Stimulated activated CD8-positive, alpha-beta memory T cell treated with anti-CD3 and anti-CD28 coated beads, Interleukin-4, amount 100 ng/mL, for 1 hour (primary cell): ENCODE data around the gene GPR135.

Source experiments
- DNase-seq, 2 donors: peaks; one replicate each; pipeline ENCODE4 v3.0.0-alpha.2; 2020; ENCODE audit warnings: low read depth in 2 of 2, low spot score in 1 of 2

The GPR135 gene, protein sequence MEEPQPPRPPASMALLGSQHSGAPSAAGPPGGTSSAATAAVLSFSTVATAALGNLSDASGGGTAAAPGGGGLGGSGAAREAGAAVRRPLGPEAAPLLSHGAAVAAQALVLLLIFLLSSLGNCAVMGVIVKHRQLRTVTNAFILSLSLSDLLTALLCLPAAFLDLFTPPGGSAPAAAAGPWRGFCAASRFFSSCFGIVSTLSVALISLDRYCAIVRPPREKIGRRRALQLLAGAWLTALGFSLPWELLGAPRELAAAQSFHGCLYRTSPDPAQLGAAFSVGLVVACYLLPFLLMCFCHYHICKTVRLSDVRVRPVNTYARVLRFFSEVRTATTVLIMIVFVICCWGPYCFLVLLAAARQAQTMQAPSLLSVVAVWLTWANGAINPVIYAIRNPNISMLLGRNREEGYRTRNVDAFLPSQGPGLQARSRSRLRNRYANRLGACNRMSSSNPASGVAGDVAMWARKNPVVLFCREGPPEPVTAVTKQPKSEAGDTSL

GRCh38 chr14:59465316-59466135 lies at the start of gene GPR135:
Gene GPR135 (minus strand): TSS chr14:59465380. CDS start chr14:59465226, 154 bp downstream.
- DNase-seq: no peak

DNA sequence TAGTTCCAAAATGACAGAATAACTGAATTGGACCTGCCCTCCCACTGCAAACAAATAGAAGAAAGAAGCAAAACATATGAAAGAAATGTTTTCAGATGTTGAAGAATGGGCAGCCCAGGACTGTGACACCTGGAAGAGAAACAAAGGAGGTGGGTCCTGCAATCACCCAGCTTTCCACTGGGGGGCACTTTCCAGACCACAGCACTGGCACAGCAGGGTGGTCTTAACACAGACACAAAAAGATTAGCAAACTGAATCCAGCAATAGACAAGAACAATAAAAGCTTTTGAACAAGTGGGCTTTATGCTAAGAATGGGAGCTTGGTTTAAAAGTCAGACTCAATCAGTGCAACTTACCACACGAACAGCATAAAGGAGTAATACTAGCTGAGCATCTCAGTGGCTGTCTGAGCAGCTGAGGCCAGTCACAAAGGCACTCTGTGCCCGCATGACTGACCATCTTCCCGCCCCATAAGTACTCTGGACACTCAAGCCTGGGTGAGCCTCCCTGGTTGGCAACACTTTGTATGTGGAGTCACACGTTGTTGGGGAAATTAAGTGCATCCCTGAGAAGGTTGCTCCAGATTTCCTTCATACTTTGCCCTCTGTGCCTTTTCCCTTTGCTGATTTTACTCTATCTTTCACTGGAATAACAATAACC lies 46.9 kb upstream of the GPR135 start:
- DNase-seq: no peak

DNA sequence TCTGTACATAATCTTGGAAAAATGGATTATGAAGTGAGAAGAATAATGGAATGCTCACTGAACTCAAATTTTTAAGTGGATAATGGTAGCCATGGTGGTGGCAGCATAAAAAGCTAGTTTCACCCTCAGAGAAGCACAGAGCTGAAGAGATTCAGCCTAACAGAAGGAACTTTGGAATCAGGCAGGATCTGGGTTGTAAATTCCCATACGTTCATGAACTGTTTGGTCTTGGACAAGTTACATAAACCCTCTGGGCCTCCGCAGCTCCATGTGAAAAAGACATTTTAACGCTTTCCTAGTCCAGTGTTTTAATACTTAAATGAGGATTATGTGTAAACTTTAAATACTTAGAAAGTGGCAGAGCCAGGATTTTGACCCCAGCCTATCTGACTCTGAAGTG lies 45.8 kb upstream of the GPR135 start:
- no peak for DNase-seq

DNA sequence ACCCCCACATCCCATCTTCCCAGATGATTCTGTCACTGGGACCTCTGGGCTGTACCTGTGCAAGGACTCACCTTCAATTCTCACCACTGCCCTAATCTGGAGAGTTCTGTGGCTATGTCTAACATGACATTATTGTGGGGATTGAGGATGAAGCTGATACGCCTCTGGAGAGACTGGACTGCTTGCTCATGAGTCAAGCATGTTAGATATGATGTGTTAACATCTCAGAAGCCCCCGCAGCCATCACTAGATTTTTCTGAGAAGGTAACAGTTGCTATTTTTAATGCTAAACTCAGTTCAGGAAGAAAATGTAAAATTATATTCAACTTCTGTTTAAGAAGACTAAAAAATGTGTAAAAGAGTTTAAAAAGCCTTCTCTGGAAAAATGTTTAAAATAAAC lies 44.8 kb upstream of the GPR135 start:
- DNase-seq: no peak

DNA sequence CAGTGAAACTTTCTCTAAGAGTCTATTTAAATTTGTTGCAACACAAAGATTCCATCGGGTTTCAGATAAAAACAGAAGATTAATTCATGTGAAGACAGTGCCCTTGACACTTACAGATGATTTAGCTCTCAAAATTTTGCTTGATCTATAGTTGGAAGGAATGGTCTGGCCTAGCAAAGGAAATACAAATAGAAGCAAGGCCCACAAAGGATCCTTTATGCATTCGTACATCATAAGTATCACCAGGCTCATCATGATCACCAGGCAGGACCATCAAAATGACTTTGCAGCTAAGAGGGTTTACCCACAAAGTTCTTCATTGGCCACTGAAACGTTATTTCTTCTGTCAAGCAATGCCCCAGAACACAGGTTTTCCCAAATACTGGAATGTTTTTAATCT lies 43.9 kb upstream of the GPR135 start:
- DNase-seq: no peak

- no peak for DNase-seq
Measured at GRCh38 chr14:59507752-59508103, 42.5 kb upstream of the GPR135 start.

GRCh38 chr14:59507063-59507751 lies 42.0 kb upstream of the GPR135 start:
- DNase-seq: peak in 1 of 2 donors; percentile 10

DNA sequence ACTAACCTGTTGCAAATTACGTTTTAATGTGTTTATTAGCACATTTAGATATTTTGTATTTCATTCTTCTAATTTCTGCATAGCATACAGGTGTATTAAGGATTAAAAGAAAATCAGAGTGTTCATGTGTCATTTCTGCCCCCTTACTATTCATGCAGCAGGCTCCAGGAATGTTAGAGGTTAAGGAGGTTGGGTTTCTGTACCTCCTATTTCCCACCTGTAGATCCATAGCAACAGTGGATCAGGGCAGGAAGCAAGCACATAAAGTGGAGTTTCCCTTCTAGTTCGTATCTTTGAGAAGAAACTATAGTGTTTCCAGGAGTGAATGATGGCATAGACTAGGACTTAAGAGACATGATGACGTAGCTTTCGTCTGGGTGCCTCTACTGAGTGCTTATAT lies 38.1 kb upstream of the GPR135 start:
- DNase-seq: no peak

- DNase-seq: no peak
Measured at GRCh38 chr14:59500732-59501131, 35.6 kb upstream of the GPR135 start.

GRCh38 chr14:59492384-59492783 lies 27.2 kb upstream of the GPR135 start:
- DNase-seq: no peak

DNA sequence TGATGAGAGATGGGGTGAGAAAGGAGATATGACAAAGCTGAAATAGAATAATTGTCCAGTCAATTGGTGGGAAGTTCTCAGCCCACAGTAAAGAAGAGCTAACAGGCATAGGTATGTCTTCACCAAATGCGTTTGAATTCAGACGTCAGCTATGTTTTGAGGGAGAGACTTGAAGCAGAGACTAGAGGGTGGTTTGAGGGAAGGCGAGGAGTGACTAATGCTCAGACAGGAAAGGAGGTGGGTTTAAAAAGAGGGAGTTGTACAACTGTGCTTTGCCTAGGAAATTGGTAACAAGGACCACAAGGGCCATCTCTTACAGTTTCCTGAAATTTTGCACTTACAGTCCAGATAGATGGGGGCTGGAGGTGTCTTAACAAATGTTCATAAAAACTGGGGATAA lies 25.6 kb upstream of the GPR135 start:
- DNase-seq: no peak

GRCh38 chr14:59484639-59485175 lies 19.5 kb upstream of the GPR135 start:
- DNase-seq: no peak

GRCh38 chr14:59483819-59484638 lies 18.8 kb upstream of the GPR135 start, which contains the start of the genes JKAMP and L3HYPDH:
Gene JKAMP (plus strand): TSS chr14:59484517. CDS start chr14:59484590, 73 bp downstream.
Gene L3HYPDH (minus strand): TSS chr14:59484408. CDS start chr14:59484316, 92 bp downstream.
- DNase-seq: peak; percentile 96

DNA sequence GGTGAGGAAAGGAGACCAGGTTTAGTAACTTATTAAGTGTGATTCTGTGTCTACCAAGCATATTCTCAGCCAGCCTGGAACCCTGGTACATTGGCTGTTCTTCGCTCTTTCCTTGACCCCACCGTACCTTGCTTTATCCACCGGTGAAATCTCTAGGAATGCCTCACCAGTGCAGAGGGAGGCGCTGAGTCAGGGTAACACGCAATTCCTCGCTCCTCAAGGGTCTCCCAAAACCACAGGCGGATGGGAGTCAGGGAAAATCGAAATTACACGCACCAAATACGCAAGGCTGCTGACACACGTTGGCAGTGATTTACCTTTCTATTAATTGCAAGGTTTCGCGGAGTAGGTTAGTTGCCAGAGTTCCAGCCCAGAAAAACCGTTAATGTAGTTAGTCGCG lies 18.2 kb upstream of the GPR135 start:
- no peak for DNase-seq

DNA sequence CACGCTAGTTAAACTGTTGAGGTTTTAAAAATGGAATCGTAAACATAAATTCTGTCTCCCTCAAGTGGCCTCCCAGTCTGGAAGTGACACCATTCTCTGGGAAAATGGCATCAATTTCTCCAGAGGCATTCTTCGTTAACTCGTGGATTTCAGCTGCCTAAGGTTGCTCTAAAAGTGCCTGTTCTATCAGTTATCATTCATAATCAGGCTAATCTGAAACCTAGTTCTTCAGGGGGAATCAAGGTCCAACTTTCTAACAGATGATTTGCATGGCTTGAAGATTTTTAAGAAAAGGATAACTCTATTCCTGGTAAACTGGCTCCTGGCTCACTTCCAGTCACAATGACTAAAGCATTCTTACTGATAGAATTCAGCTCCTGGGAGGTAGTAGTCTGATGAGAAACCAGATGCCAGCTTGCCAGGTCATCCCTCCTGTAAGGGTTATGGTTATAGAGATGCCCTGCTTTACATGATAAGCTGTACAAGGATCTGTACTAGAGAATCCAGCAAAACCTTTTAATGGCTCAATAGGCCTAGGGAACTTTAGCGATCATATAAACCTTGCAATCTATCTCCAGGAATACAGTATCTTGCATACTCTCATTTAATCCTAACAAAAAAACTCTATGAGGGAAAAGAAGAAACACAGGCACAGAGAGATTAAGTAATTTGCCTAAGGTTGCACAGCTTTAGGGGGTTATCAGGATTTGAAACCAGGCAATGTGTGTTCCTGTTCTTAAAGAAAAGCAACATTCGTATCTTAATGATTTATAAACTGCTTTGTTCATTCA lies 17.6 kb upstream of the GPR135 start:
- DNase-seq: no peak

DNA sequence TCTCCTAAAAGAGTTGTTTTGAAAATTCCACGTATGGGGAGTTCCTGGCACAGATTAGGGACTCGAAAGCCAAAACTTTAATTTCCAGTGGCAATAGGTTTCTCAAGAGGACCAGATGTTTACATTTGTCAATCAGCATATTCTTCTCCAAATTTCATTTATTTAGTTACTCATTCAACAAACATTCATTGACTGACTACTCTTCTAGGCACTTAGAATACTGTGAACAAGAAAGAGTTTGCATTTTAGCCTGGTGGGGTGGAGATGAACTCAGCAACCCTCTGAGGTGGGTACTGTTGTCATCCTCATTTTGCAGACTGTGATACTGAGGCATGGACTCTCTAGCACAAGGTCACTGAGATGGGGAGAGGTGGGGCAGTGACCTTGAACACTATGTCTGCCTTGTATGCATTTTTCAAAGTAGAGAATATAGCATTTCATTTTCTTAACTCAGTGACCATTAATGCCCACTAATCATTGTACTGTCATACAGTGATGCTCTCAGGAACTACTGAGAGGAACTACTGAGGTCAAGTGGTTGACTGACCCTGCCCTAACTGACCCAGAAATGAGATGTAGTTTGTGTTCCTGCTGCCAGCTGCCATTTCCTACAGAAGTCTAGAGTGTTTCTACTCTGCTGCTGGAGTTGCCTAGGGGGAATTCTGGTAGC lies 16.8 kb upstream of the GPR135 start:
- DNase-seq: no peak

DNA sequence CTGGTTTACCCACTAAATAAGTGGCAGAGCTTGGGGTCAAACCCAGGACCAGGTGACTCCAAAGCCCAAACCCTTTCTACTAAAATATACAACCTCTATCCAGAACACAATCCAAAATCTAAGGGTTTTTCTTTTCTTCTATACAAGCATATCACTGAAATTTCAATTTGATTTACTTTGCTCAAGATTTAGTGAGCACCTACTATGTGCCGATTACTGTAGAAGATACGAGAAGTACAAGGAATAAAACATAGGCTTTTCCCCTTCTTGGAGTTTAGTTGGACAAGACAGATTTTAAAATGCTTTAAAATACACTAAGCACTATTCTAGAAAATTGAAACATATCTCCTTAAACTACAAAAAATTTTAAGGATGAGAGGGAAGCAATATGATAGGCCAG lies 16.2 kb upstream of the GPR135 start:
- no peak for DNase-seq

- no peak for DNase-seq
Measured at GRCh38 chr14:59480166-59480565, 15.0 kb upstream of the GPR135 start.
